ENCODE data around the gene MPZL3. TPM values are rescaled to one million over a fixed set of nuclear protein-coding genes. Genes with fewer than 3 reads are reported as not detected.

Gene MPZL3
- total and polyA plus RNA-seq, 2 experiments from 2014 or later: 10.2 to 20.6 TPM

DNA sequence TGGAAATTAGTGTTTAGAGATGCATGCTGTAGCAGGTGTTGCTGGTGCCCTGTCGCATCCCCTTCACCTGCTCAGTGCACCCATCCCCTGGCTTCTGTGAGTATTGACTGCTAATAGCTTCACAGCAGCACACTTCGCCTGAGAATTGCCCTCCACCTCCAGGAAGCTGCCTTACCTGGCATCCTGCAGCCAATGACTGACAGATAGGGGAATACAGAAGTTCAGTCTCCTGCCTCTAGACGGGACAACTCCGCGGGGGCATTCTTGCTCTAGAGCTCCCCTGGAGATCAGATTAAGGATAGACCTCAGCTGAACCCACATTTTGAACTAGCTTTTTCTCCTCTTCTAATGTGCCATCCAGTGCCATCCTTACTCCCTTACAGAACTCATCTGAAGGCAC is 43.0 kb upstream of the MPZL3 start:
- H2AFZ ChIP-seq: no peak overlapping the region
- 67% methylated on average over 5 of the region's 5 CpGs for whole genome bisulfite sequencing (ENCODE audit: low lambda C conversion rate, missing lambda C conversion rate)
- H3K4me1 ChIP-seq (ENCODE audit: insufficient read depth): no peaks in the 10 kb centered on the region
- no peaks in the 10 kb centered on the region for H3K9me3 ChIP-seq (ENCODE audit: low read depth)
- no peak for DNase-seq (ENCODE audit: low spot score)
- H3K79me2 ChIP-seq: no peaks in the 10 kb centered on the region
- H3K27ac ChIP-seq: no peak overlapping the region
- no peak overlapping the region for H3K4me2 ChIP-seq
- no peak overlapping the region for H3K4me3 ChIP-seq
- no peaks in the 10 kb centered on the region for H4K20me1 ChIP-seq (ENCODE audit: insufficient read depth, poor library complexity, severe bottlenecking)
- TF ChIP-seq EZH2phosphoT487 (IDR thresholded peaks at IDR 0.05; ENCODE audit: low read depth, severe bottlenecking, unreplicated experiment): no peak
- TF ChIP-seq, protein P1, sequence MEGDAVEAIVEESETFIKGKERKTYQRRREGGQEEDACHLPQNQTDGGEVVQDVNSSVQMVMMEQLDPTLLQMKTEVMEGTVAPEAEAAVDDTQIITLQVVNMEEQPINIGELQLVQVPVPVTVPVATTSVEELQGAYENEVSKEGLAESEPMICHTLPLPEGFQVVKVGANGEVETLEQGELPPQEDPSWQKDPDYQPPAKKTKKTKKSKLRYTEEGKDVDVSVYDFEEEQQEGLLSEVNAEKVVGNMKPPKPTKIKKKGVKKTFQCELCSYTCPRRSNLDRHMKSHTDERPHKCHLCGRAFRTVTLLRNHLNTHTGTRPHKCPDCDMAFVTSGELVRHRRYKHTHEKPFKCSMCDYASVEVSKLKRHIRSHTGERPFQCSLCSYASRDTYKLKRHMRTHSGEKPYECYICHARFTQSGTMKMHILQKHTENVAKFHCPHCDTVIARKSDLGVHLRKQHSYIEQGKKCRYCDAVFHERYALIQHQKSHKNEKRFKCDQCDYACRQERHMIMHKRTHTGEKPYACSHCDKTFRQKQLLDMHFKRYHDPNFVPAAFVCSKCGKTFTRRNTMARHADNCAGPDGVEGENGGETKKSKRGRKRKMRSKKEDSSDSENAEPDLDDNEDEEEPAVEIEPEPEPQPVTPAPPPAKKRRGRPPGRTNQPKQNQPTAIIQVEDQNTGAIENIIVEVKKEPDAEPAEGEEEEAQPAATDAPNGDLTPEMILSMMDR (IDR thresholded peaks at IDR 0.05; ENCODE audit: poor library complexity): no peak
- TF ChIP-seq EZH2 (IDR thresholded peaks at IDR 0.05; ENCODE audit: borderline replicate concordance): no peak
- no peaks in the 10 kb centered on the region for H3K36me3 ChIP-seq (replicated peaks; ENCODE audit: insufficient read depth, low read depth)
- peaks cover 4% of the 10 kb centered on the region for H3K27me3 ChIP-seq
- H3K9me2 ChIP-seq (replicated peaks; ENCODE audit: insufficient read depth): no peaks in the 10 kb centered on the region

GRCh38 chr11:118294053-118294452 is 41.9 kb upstream of the MPZL3 start:
- Histone ChIP-seq H3K9me2 (replicated peaks; ENCODE audit: insufficient read depth) (no peaks in the 10 kb centered on the region), H3K79me2 (no peaks in the 10 kb centered on the region), H3K4me3 (no peak overlapping the region), H3K4me2 (no peak overlapping the region), H3K9me3 (ENCODE audit: low read depth) (no peaks in the 10 kb centered on the region), H4K20me1 (ENCODE audit: insufficient read depth, poor library complexity, severe bottlenecking) (no peaks in the 10 kb centered on the region), H3K36me3 (replicated peaks; ENCODE audit: insufficient read depth, low read depth) (no peaks in the 10 kb centered on the region), H3K4me1 (ENCODE audit: insufficient read depth) (no peaks in the 10 kb centered on the region), H3K27me3 (peaks cover 4% of the 10 kb centered on the region), H3K27ac (no peak overlapping the region), H2AFZ (no peak overlapping the region)
- 91% methylated on average over 2 of the region's 2 CpGs for WGBS (ENCODE audit: low lambda C conversion rate, missing lambda C conversion rate)
- DNase-seq (ENCODE audit: low spot score): no peak
- TF ChIP-seq EZH2phosphoT487 (IDR thresholded peaks at IDR 0.05; ENCODE audit: low read depth, severe bottlenecking, unreplicated experiment) (no peak), EZH2 (IDR thresholded peaks at IDR 0.05; ENCODE audit: borderline replicate concordance) (no peak)
- TF ChIP-seq, protein P1 (IDR thresholded peaks at IDR 0.05; ENCODE audit: poor library complexity): no peak

DNA sequence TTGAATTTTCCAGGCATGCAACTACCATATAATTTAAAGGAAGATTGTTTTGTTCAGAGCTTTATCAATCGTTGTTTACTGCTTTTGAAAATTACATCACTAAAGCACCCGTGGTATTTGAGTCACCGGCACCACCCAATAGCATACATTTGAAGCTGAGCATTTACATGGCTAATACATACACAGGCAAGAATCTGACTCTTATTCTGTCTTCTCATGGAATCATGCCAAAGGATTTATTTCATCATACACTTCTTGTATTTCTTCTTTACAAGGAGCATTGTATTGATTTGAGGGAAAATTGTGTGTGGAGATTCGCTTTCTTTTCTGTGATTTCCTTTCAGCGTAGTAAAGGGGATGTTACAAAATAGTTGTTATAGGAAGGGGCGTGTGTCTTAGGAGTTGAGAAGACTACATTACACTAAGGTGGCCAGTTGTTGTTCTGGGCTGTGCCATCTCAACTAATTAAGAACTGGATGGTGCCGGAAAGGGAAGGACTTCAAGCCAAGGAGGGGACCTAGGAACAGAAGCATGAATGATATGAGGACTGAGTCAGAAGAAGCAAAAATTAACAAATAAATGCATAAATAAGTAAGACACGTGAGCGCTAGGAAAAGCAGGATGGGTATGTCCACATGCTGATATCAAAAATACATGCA is 39.4 kb upstream of the MPZL3 start:
- H3K27ac ChIP-seq: no peak overlapping the region
- no peaks in the 10 kb centered on the region for H3K36me3 ChIP-seq (replicated peaks; ENCODE audit: insufficient read depth, low read depth)
- no peak overlapping the region for H3K4me3 ChIP-seq
- peaks cover 9% of the 10 kb centered on the region for H3K4me1 ChIP-seq (ENCODE audit: insufficient read depth)
- DNase-seq (ENCODE audit: low spot score): no peak
- H2AFZ ChIP-seq: peak overlapping the region; percentile 22
- H4K20me1 ChIP-seq (ENCODE audit: insufficient read depth, poor library complexity, severe bottlenecking): no peaks in the 10 kb centered on the region
- no peak overlapping the region for H3K4me2 ChIP-seq
- no peaks in the 10 kb centered on the region for H3K79me2 ChIP-seq
- WGBS (ENCODE audit: low lambda C conversion rate, missing lambda C conversion rate): 75% methylated on average over 9 of the region's 9 CpGs
- no peaks in the 10 kb centered on the region for H3K9me3 ChIP-seq (ENCODE audit: low read depth)
- H3K9me2 ChIP-seq (replicated peaks; ENCODE audit: insufficient read depth): no peaks in the 10 kb centered on the region
- peaks cover 4% of the 10 kb centered on the region for H3K27me3 ChIP-seq
- TF ChIP-seq, protein P1 (IDR thresholded peaks at IDR 0.05; ENCODE audit: poor library complexity): no peak
- TF ChIP-seq EZH2 (IDR thresholded peaks at IDR 0.05; ENCODE audit: borderline replicate concordance): no peak
- TF ChIP-seq EZH2phosphoT487 (IDR thresholded peaks at IDR 0.05; ENCODE audit: low read depth, severe bottlenecking, unreplicated experiment): no peak

All from hepatocyte (in vitro differentiated cells).